H1 (cell line): ENCODE results near the gene PTCHD4. TPM values are rescaled to one million over a fixed set of nuclear protein-coding genes. Genes with fewer than 3 reads are reported as not detected.

ENCODE experiments used
- CTCF ChIA-PET: fragments of 300-600 bp; sonication (Branson Sonifier 250); formaldehyde crosslinking; loops from one replicate; lab custom pipeline; 2021; ENCODE audit not compliant: partially characterized antibody; lab: Charles Lee
- POLR2A ChIA-PET: fragments of 300-600 bp; sonication (Branson Sonifier 250); formaldehyde crosslinking; loops from one replicate; lab custom pipeline; 2021; ENCODE audit warnings: inconsistent platforms; ENCODE audit not compliant: partially characterized antibody; lab: Charles Lee
- DNase-seq, 2 experiments: peaks; one replicate each; pipeline versions ENCODE4 v3.0.0 to v3.0.0-alpha.2; 2010 to 2022; ENCODE audit warnings: low spot score in 2 of 2, low read depth in 1 of 2, mixed read lengths in 1 of 2
- FAIRE-seq: peaks from 2 replicates; lab custom pipeline; 2011; peaks lifted over from hg19 to GRCh38; lab: Jason Lieb, UNC
- H2AFZ ChIP-seq: 2 replicates; pipeline ENCODE4 v1.8.1; 2012; ENCODE audit warnings: low read length, inconsistent platforms
- H2AK5ac ChIP-seq: 2 replicates; pipeline ENCODE4 v1.6.1; 2013; ENCODE audit warnings: low read depth, low read length
- H2BK120ac ChIP-seq: replicated peaks from 2 replicates; pipeline ENCODE3; 2013; ENCODE audit warnings: low read depth, low read length, inconsistent platforms
- H2BK12ac ChIP-seq: 2 replicates; pipeline ENCODE4 v1.6.1; 2013; ENCODE audit warnings: low read depth, low read length
- H2BK15ac ChIP-seq: 2 replicates; pipeline ENCODE4 v1.6.1; 2013; ENCODE audit warnings: low read length
- H2BK20ac ChIP-seq: 2 replicates; pipeline ENCODE4 v1.6.1; 2013; ENCODE audit warnings: low read length
- H2BK5ac ChIP-seq: 2 replicates; pipeline ENCODE4 v1.6.1; 2013; ENCODE audit warnings: low read depth, low read length
- H3K14ac ChIP-seq: 2 replicates; pipeline ENCODE4 v1.6.1; 2013; ENCODE audit warnings: inconsistent platforms; ENCODE audit not compliant: insufficient read length
- H3K18ac ChIP-seq: 2 replicates; pipeline ENCODE4 v1.6.1; 2013; ENCODE audit warnings: low read length; ENCODE audit errors: extremely low read depth
- H3K23ac ChIP-seq: 2 replicates; pipeline ENCODE4 v1.6.1; 2013; ENCODE audit warnings: inconsistent platforms; ENCODE audit not compliant: insufficient read length
- H3K23me2 ChIP-seq: 2 replicates; pipeline ENCODE4 v1.6.1; 2013; ENCODE audit warnings: low read depth, low read length
- H3K27ac ChIP-seq: 2 replicates; pipeline ENCODE4 v1.6.1; 2011; ENCODE audit warnings: low read depth, low read length, inconsistent platforms
- H3K27me3 ChIP-seq, 4 experiments: replicated peaks in 1 of 4; 1 replicate in 1 of 4; 2 replicates in 3 of 4; pipeline versions ENCODE4 v1.6.1 to v1.8.1; 2011 to 2013; ENCODE audit warnings: low read length in 3 of 4, mild to moderate bottlenecking in 3 of 4, inconsistent platforms in 2 of 4, mixed read lengths in 2 of 4, moderate library complexity in 1 of 4; ENCODE audit not compliant: control insufficient read depth in 3 of 4, insufficient read depth in 3 of 4; ENCODE audit errors: extremely low read depth in 1 of 4
- H3K36me3 ChIP-seq, 4 experiments: 2 replicates each; pipeline versions ENCODE4 v1.6.1 to v1.8.1; 2011 to 2013; ENCODE audit warnings: mild to moderate bottlenecking in 4 of 4, low read length in 3 of 4, moderate library complexity in 2 of 4, control low read depth in 1 of 4, inconsistent platforms in 1 of 4; ENCODE audit not compliant: insufficient read depth in 4 of 4, control insufficient read depth in 2 of 4
- H3K4ac ChIP-seq: replicated peaks from 2 replicates; pipeline ENCODE3; 2013; ENCODE audit warnings: low read length, low read depth, mixed read lengths, inconsistent platforms; ENCODE audit not compliant: insufficient read length
- H3K4me1 ChIP-seq, 4 experiments: replicated peaks in 1 of 4; 1 replicate in 1 of 4; 2 replicates in 3 of 4; pipeline versions ENCODE4 v1.6.1 to v1.8.1; 2011 to 2013; ENCODE audit warnings: low read length in 3 of 4, inconsistent platforms in 2 of 4, mixed read lengths in 1 of 4; ENCODE audit not compliant: insufficient read depth in 4 of 4, control insufficient read depth in 3 of 4
- H3K4me2 ChIP-seq, 2 experiments: 2 replicates each; pipeline versions ENCODE4 v1.6.1 to v1.8.1; 2011 to 2013; ENCODE audit warnings: low read depth in 2 of 2, low read length in 2 of 2, control low read depth in 1 of 2, inconsistent platforms in 1 of 2, mild to moderate bottlenecking in 1 of 2; ENCODE audit not compliant: insufficient read depth in 1 of 2
- H3K4me3 ChIP-seq, 4 experiments: fragments of 200-600, 300-600 bp in 1 of 4; sonication (generic), shearing (Covaris generic), sonication (Bioruptor Twin) in 1 of 4; 2 replicates each; pipeline versions ENCODE4 v1.5.1 to v1.8.1; 2011 to 2016; ENCODE audit warnings: low read length in 4 of 4, low read depth in 3 of 4, control low read depth in 2 of 4, inconsistent platforms in 2 of 4, mild to moderate bottlenecking in 2 of 4, mixed read lengths in 1 of 4, moderate library complexity in 1 of 4; ENCODE audit not compliant: insufficient read depth in 2 of 4; ENCODE audit errors: extremely low read depth in 1 of 4
- H3K56ac ChIP-seq: replicated peaks from 2 replicates; pipeline ENCODE3; 2013; ENCODE audit warnings: low read depth, mild to moderate bottlenecking, mixed read lengths, low read length, inconsistent platforms; ENCODE audit not compliant: insufficient read length
- H3K79me1 ChIP-seq: 2 replicates; pipeline ENCODE4 v1.6.1; 2013; ENCODE audit warnings: low read depth, low read length, control low read depth
- H3K79me2 ChIP-seq, 2 experiments: 2 replicates each; pipeline versions ENCODE4 v1.6.1 to v1.8.1; 2012 to 2013; ENCODE audit warnings: low read length in 2 of 2, mild to moderate bottlenecking in 2 of 2, inconsistent platforms in 1 of 2; ENCODE audit not compliant: insufficient read depth in 2 of 2, control insufficient read depth in 1 of 2
- H3K9ac ChIP-seq, 4 experiments: replicated peaks in 1 of 4; 1 replicate in 1 of 4; 2 replicates in 3 of 4; pipeline versions ENCODE4 v1.6.1 to v1.8.1; 2011 to 2013; ENCODE audit warnings: low read depth in 3 of 4, low read length in 3 of 4, control low read depth in 2 of 4, mild to moderate bottlenecking in 2 of 4, moderate library complexity in 2 of 4, inconsistent platforms in 1 of 4; ENCODE audit errors: extremely low read depth in 1 of 4
- H3K9me3 ChIP-seq, 2 experiments: 2 replicates each; pipeline versions ENCODE4 v1.6.1 to v1.8.1; 2012 to 2013; ENCODE audit warnings: mild to moderate bottlenecking in 2 of 2, moderate library complexity in 2 of 2, control low read depth in 1 of 2, inconsistent platforms in 1 of 2, low read depth in 1 of 2, low read length in 1 of 2, mixed read lengths in 1 of 2; ENCODE audit not compliant: insufficient read depth in 2 of 2
- H4K20me1 ChIP-seq, 2 experiments: replicated peaks in 1 of 2; 2 replicates each; pipeline versions ENCODE3 to v1.8.1; 2011 to 2013; ENCODE audit warnings: inconsistent platforms in 2 of 2, low read length in 2 of 2, mild to moderate bottlenecking in 1 of 2; ENCODE audit not compliant: insufficient read depth in 2 of 2, control insufficient read depth in 1 of 2
- H4K5ac ChIP-seq: 2 replicates; pipeline ENCODE4 v1.6.1; 2013; ENCODE audit warnings: low read length, low read depth, mixed read lengths, inconsistent platforms; ENCODE audit not compliant: insufficient read length
- H4K8ac ChIP-seq: 2 replicates; pipeline ENCODE4 v1.8.0; 2013; ENCODE audit warnings: mild to moderate bottlenecking, moderate library complexity, low read length, inconsistent platforms; ENCODE audit not compliant: insufficient read depth; ENCODE audit errors: extremely low read depth
- H4K91ac ChIP-seq: replicated peaks from 2 replicates; pipeline ENCODE3; 2013; ENCODE audit warnings: low read length, mixed read lengths, inconsistent platforms; ENCODE audit not compliant: insufficient read length
- CBX5 ChIP-seq: fragments of 300-800, 300-1000 bp; sonication (generic); IDR thresholded peaks from 2 replicates; pipeline ENCODE4 v1.7.1; 2016; ENCODE audit warnings: antibody characterized with exemption, low read length, low read depth
- CREB1 ChIP-seq: IDR thresholded peaks from 2 replicates; pipeline ENCODE4 v1.6.1; 2012; ENCODE audit warnings: inconsistent platforms
- CTBP2 ChIP-seq: IDR thresholded peaks from 2 replicates; pipeline ENCODE4 v1.7.0; 2011; ENCODE audit warnings: borderline replicate concordance, mild to moderate bottlenecking, moderate library complexity, mixed read lengths, low read length; ENCODE audit not compliant: insufficient read depth, insufficient read length
- EGR1 ChIP-seq: IDR thresholded peaks from 2 replicates; pipeline ENCODE4 v1.6.1; 2011; ENCODE audit warnings: low read depth, low read length, borderline replicate concordance
- EZH2 ChIP-seq: fragments of 200-600 bp; sonication (generic); IDR thresholded peaks from 2 replicates; pipeline ENCODE4 v1.7.1; 2012; ENCODE audit warnings: low read depth, mild to moderate bottlenecking, moderate library complexity, low read length, inconsistent platforms; ENCODE audit not compliant: severe bottlenecking
- GABPA ChIP-seq: IDR thresholded peaks from 2 replicates; pipeline ENCODE4 v1.6.1; 2011; ENCODE audit warnings: mild to moderate bottlenecking, low read length, moderate library complexity, borderline replicate concordance; ENCODE audit not compliant: insufficient read depth
- GTF2F1 ChIP-seq: IDR thresholded peaks from 2 replicates; pipeline ENCODE4 v1.6.1; 2012; ENCODE audit warnings: low read depth, low read length, improper control_type of control experiment, borderline replicate concordance
- KDM5A ChIP-seq: fragments of 200-600 bp; IDR thresholded peaks from 2 replicates; pipeline ENCODE4 v1.7.1; 2012; ENCODE audit warnings: mild to moderate bottlenecking, low read length, inconsistent platforms, mixed read lengths
- PHF8 ChIP-seq: fragments of 200-600 bp; sonication (generic); conservative IDR thresholded peaks from 2 replicates; pipeline ENCODE4 v1.7.1; 2012; ENCODE audit warnings: low read depth, mild to moderate bottlenecking, inconsistent platforms, low read length, moderate library complexity
- POLR2A ChIP-seq, 2 experiments: IDR thresholded peaks; 1 replicate in 1 of 2; 2 replicates in 1 of 2; pipeline ENCODE4 v1.6.1; 2011; ENCODE audit warnings: low read depth in 2 of 2, low read length in 2 of 2, mild to moderate bottlenecking in 2 of 2; ENCODE audit errors: control extremely low read depth in 1 of 2
- POLR2AphosphoS5 ChIP-seq: IDR thresholded peaks from 2 replicates; pipeline ENCODE4 v1.6.1; 2011; ENCODE audit warnings: low read depth, low read length
- SUZ12 ChIP-seq: fragments of 200-600 bp; sonication (generic); IDR thresholded peaks from 2 replicates; pipeline ENCODE4 v1.6.1; 2012; ENCODE audit warnings: mild to moderate bottlenecking, inconsistent platforms, low read length, moderate library complexity, mixed read lengths
- WGBS, 2 experiments: shearing (Covaris generic) in 1 of 2; methylation state at CpG; one replicate each; pipeline versions ENCODE4 v1.1.6 to v1.1.7; 2013 to 2015; ENCODE audit warnings: low lambda C conversion rate in 2 of 2, mixed read lengths in 2 of 2, inconsistent platforms in 1 of 2, low coverage in 1 of 2, missing lambda C conversion rate in 1 of 2; ENCODE audit not compliant: insufficient replicate concordance in 2 of 2, insufficient coverage in 1 of 2, insufficient read length in 1 of 2; ENCODE audit errors: extremely low coverage in 1 of 2, missing lambda C conversion rate in 1 of 2; 5-methylcytosine and 5-hydroxymethylcytosine counted together
- polyA plus RNA-seq, 7 experiments: library from polyadenylated mRNA; depleted of rRNA in 3 of 7; stranded (reverse) in 5 of 7; unstranded in 2 of 7; fragments of >200 nt in 5 of 7; fragments of 200-250 nt in 2 of 7; gene quantifications; 1 replicate in 5 of 7; 2 replicates in 1 of 7; 4 replicates in 1 of 7; pipeline versions ENCODE4 v1.2.1 to v1.2.3, GENCODE V29; 2011 to 2013; ENCODE audit warnings: missing spikeins in 2 of 7, mixed read lengths in 2 of 7
- total RNA-seq: library from RNA; stranded (reverse); fragmentation: NEBNext Ultra II Directional; extraction: Animal tissue kit (Norgen Biotek cat#: 25700); gene quantifications from 2 replicates; pipeline ENCODE4 v1.2.1, GENCODE V29; 2021

The PTCHD4 gene
- total and polyA plus RNA-seq, 2 of the 8 experiments (the other 6 are each of a cell fraction or from before 2014, with no cell fraction given): 0.17 to 0.37 TPM

DNA sequence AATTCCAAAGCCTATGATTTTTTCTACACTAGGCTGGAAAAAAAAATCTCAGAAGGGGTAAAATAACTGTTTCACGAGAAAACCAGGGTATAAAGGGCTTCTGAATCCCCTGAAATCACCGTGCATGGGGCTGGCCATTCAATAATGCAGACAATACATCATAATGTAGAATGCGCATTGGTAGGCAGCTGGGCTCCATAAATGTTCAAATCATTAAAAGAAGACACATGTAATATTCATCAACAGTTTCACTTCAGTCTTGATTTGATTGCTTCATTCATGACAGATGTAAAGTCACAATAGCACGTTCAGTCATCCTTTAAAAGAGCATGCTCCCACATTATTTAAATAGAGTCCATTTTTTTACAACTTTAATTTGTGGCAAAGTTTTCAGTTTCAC lies 20.5 kb downstream of the PTCHD4 start:
- H4K5ac ChIP-seq: no peak overlapping the region
- FAIRE-seq (no peak), DNase-seq (no peak)
- no peak overlapping the region for H2AK5ac ChIP-seq
- H3K23me2 ChIP-seq: no peaks in the 10 kb centered on the region
- no peaks in the 10 kb centered on the region for H3K4me1 ChIP-seq
- ChIA-PET CTCF (interaction anchor here (1.5 kb wide), 1 partner anchor 386 kb away, joined by 4 read pairs; no protein-coding TSS in a partner anchor), POLR2A (no interaction called here)
- H2BK12ac ChIP-seq: no peak overlapping the region
- H3K9ac ChIP-seq: no peak overlapping the region
- H2BK15ac ChIP-seq: no peak overlapping the region
- H2BK20ac ChIP-seq: no peak overlapping the region
- no peaks in the 10 kb centered on the region for H3K27me3 ChIP-seq
- no peak overlapping the region for H3K27ac ChIP-seq
- no peaks in the 10 kb centered on the region for H3K79me1 ChIP-seq
- H4K8ac ChIP-seq: no peak overlapping the region
- no peak overlapping the region for H3K18ac ChIP-seq
- no peak overlapping the region for H3K56ac ChIP-seq
- no peak overlapping the region for H2BK120ac ChIP-seq
- H3K4me3 ChIP-seq: no peak overlapping the region
- H4K91ac ChIP-seq: no peak overlapping the region
- H2BK5ac ChIP-seq: no peak overlapping the region
- no peaks in the 10 kb centered on the region for H4K20me1 ChIP-seq
- TF ChIP-seq POLR2A (IDR thresholded peaks at IDR 0.05; ENCODE audit: control extremely low read depth in 1 of 2, low read depth in 2 of 2, low read length in 2 of 2) (no peak), PHF8 (no peak), KDM5A (no peak), GABPA (no peak), EZH2 (no peak), CBX5 (no peak), GTF2F1 (no peak), POLR2AphosphoS5 (no peak), CREB1 (no peak), SUZ12 (no peak), CTBP2 (no peak), EGR1 (no peak)
- H3K36me3 ChIP-seq: no peaks in the 10 kb centered on the region; a peak in 2 of 8 replicates
- no peak overlapping the region for H2AFZ ChIP-seq
- H3K79me2 ChIP-seq: no peaks in the 10 kb centered on the region
- WGBS, 2 experiments: 90% methylated on average over 4 of the region's 4 CpGs; no CpG with 5 or more reads in 1 of the 2 experiments
- H3K23ac ChIP-seq: no peak overlapping the region
- no peak overlapping the region for H3K4me2 ChIP-seq
- H3K4ac ChIP-seq: no peak overlapping the region
- no peak overlapping the region for H3K14ac ChIP-seq
- H3K9me3 ChIP-seq: peaks cover under 1 to 3% of the 10 kb centered on the region in 2 experiments; a peak in 1 of 4 replicates
